BE2C (cell line): ENCODE data around the gene BTN1A1.
"Not testable (repeated sequence)": the region's sequence is repeated elsewhere in the genome, so short reads cannot be mapped to it uniquely, and the experiment has no call there.

Experiments
- DNase-seq: peaks from one replicate; pipeline ENCODE4 v3.0.0-alpha.2; 2020
- H3K27me3 ChIP-seq: fragments of 250-450 bp; sonication (Bioruptor Pico); 2 replicates; pipeline ENCODE4 v1.5.1; 2020; ENCODE audit warnings: mild to moderate bottlenecking
- H3K36me3 ChIP-seq: fragments of 250-450 bp; sonication (Bioruptor Pico); 2 replicates; pipeline ENCODE4 v1.5.1; 2020; ENCODE audit warnings: mild to moderate bottlenecking
- H3K4me1 ChIP-seq: fragments of 250-450 bp; sonication (Bioruptor Pico); 2 replicates; pipeline ENCODE4 v1.5.1; 2020
- H3K4me3 ChIP-seq: 2 replicates; pipeline ENCODE4 v1.5.1; 2011; ENCODE audit warnings: low read depth, low read length
- H3K9me3 ChIP-seq: fragments of 250-450 bp; sonication (Bioruptor Pico); 2 replicates; pipeline ENCODE4 v1.5.1; 2020
- CTCF ChIP-seq: IDR thresholded peaks from 2 replicates; pipeline ENCODE4 v1.5.1; 2012; ENCODE audit warnings: mild to moderate bottlenecking, low read depth, low read length

Gene BTN1A1

GRCh38 chr6:26516481-26517427, 16.7 kb downstream of the BTN1A1 start:
- H3K9me3 ChIP-seq: no peaks in the 10 kb centered on the region
- DNase-seq: no peak
- H3K27me3 ChIP-seq: no peaks in the 10 kb centered on the region
- no peaks in the 10 kb centered on the region for H3K36me3 ChIP-seq
- no peak for TF ChIP-seq CTCF
- H3K4me3 ChIP-seq: no peak overlapping the region
- no peaks in the 10 kb centered on the region for H3K4me1 ChIP-seq

GRCh38 chr6:26519359-26519758, 19.3 kb downstream of the BTN1A1 start:
- TF ChIP-seq CTCF: no peak
- no peaks in the 10 kb centered on the region for H3K4me1 ChIP-seq
- no peaks in the 10 kb centered on the region for H3K9me3 ChIP-seq
- no peak overlapping the region for H3K4me3 ChIP-seq
- H3K27me3 ChIP-seq: no peaks in the 10 kb centered on the region
- H3K36me3 ChIP-seq: no peaks in the 10 kb centered on the region
- no peak for DNase-seq

- H3K4me1 ChIP-seq: no peaks in the 10 kb centered on the region
- no peaks in the 10 kb centered on the region for H3K27me3 ChIP-seq
- peak overlapping the region; percentile 61 for H3K4me3 ChIP-seq
- H3K36me3 ChIP-seq: no peaks in the 10 kb centered on the region
- peak; percentile 63 for DNase-seq
- H3K9me3 ChIP-seq: no peaks in the 10 kb centered on the region
- TF ChIP-seq CTCF: no peak
Measured at GRCh38 chr6:26520237-26520849, 20.2 kb downstream of the BTN1A1 start.

GRCh38 chr6:26520850-26521599, 20.9 kb downstream of the BTN1A1 start:
- Histone ChIP-seq H3K9me3 (no peaks in the 10 kb centered on the region), H3K4me3 (peak overlapping the region; percentile 90), H3K27me3 (no peaks in the 10 kb centered on the region), H3K4me1 (no peaks in the 10 kb centered on the region), H3K36me3 (no peaks in the 10 kb centered on the region)
- no peak for TF ChIP-seq CTCF
- peak; percentile 90 for DNase-seq

GRCh38 chr6:26521600-26522391, 21.7 kb downstream of the BTN1A1 start:
- Histone ChIP-seq H3K36me3 (no peaks in the 10 kb centered on the region), H3K27me3 (no peaks in the 10 kb centered on the region), H3K9me3 (no peaks in the 10 kb centered on the region), H3K4me3 (peak overlapping the region; percentile 90), H3K4me1 (no peaks in the 10 kb centered on the region)
- TF ChIP-seq CTCF: no peak
- peak; percentile 54 for DNase-seq

GRCh38 chr6:26522486-26523228, 22.6 kb downstream of the BTN1A1 start:
- H3K4me1 ChIP-seq: not testable (repeated sequence)

GRCh38 chr6:26524314-26524713, 24.2 kb downstream of the BTN1A1 start:
- not testable (repeated sequence) for H3K4me3 ChIP-seq, H3K4me1 ChIP-seq

More at GRCh38 chr6:26522486-26523228, 22.6 kb downstream of the BTN1A1 start:
- H3K36me3 ChIP-seq, DNase-seq, H3K4me3 ChIP-seq, H3K9me3 ChIP-seq, H3K27me3 ChIP-seq: not testable (repeated sequence)

More at GRCh38 chr6:26524314-26524713, 24.2 kb downstream of the BTN1A1 start:
- H3K27me3 ChIP-seq, DNase-seq, H3K9me3 ChIP-seq, H3K36me3 ChIP-seq: not testable (repeated sequence)
